GDM1 (cell line): Measurements from ENCODE around the gene MLH1.

Experiments
- DNase-seq: peaks from one replicate; lab custom pipeline; 2025; lab: John Stamatoyannopoulos, UW

MLH1 gene

GRCh38 chr3:36981006-36981405 lies 12.3 kb upstream of the MLH1 start:
- no peak for DNase-seq

- no peak for DNase-seq
Measured at GRCh38 chr3:36988356-36988755, 5.0 kb upstream of the MLH1 start.

GRCh38 chr3:36989005-36989404 lies 4.3 kb upstream of the MLH1 start:
- no peak for DNase-seq

GRCh38 chr3:36989568-36989967 lies 3.8 kb upstream of the MLH1 start:
- DNase-seq, result no peak

GRCh38 chr3:36991147-36991546 lies 2.2 kb upstream of the MLH1 start:
- no peak for DNase-seq

GRCh38 chr3:36991923-36992805 lies 1.2 kb upstream of the MLH1 start:
- no peak for DNase-seq

GRCh38 chr3:36992806-36993325 lies 452 bp upstream of the MLH1 start, which contains the start of gene EPM2AIP1:
Gene EPM2AIP1 (minus strand): TSS chr3:36993131. CDS start chr3:36993077, 54 bp downstream.
- DNase-seq, result no peak

GRCh38 chr3:37014620-37015019 lies 21.3 kb downstream of the MLH1 start:
- no peak for DNase-seq

- no peak for DNase-seq
Measured at GRCh38 chr3:37015642-37016041, 22.3 kb downstream of the MLH1 start.

GRCh38 chr3:37016903-37017302 lies 23.6 kb downstream of the MLH1 start:
- DNase-seq, result no peak

- no peak for DNase-seq
Measured at GRCh38 chr3:37017683-37018082, 24.4 kb downstream of the MLH1 start.

- DNase-seq, result no peak
Measured at GRCh38 chr3:37024092-37024491, 30.8 kb downstream of the MLH1 start.

- no peak for DNase-seq
Measured at GRCh38 chr3:37024820-37025405, 31.6 kb downstream of the MLH1 start.

GRCh38 chr3:37025561-37026335 lies 32.4 kb downstream of the MLH1 start:
- no peak for DNase-seq

GRCh38 chr3:37026851-37027250 lies 33.5 kb downstream of the MLH1 start:
- DNase-seq, result no peak

GRCh38 chr3:37028329-37028728 lies 35.0 kb downstream of the MLH1 start:
- no peak for DNase-seq

- DNase-seq, result no peak
Measured at GRCh38 chr3:37029111-37029510, 35.8 kb downstream of the MLH1 start.

GRCh38 chr3:37029516-37030163 lies 36.3 kb downstream of the MLH1 start:
- DNase-seq, result no peak

GRCh38 chr3:37030588-37030987 lies 37.3 kb downstream of the MLH1 start:
- no peak for DNase-seq

- DNase-seq, result no peak
Measured at GRCh38 chr3:37031096-37031682, 37.9 kb downstream of the MLH1 start.

- DNase-seq, result no peak
Measured at GRCh38 chr3:37032961-37033360, 39.6 kb downstream of the MLH1 start.

- DNase-seq, result no peak
Measured at GRCh38 chr3:37037352-37037751, 44.0 kb downstream of the MLH1 start.
